ENCODE data around the gene IPO13. TPM values are rescaled to one million over a fixed set of nuclear protein-coding genes. Genes with fewer than 3 reads are reported as not detected.
A peak's percentile ranks its signal among the peaks of the same experiment; 100 is the strongest.

Gene IPO13
- 10 to 100 TPM; 36.9 to 43.5 (median 41.8) TPM for polyA plus RNA-seq (ENCODE audit: insufficient read length in 3 of 3)
- long read RNA-seq, donor 1, partial matches to known transcripts, result 7 of 8 reads
- long read RNA-seq, donor 1, other reads (novel, unspliced or antisense), result 0 of 8 reads
- long read RNA-seq, donor 2, partial matches to known transcripts, result 8 of 10 reads
- long read RNA-seq, donor 2, other reads (novel, unspliced or antisense), result 0 of 10 reads
- long read RNA-seq, donor 3, partial matches to known transcripts, result 0 of 4 reads
- long read RNA-seq, donor 3, other reads (novel, unspliced or antisense), result 0 of 4 reads
- long read RNA-seq, donor 4, partial matches to known transcripts, result 0 of 4 reads
- long read RNA-seq, donor 4, other reads (novel, unspliced or antisense), result 0 of 4 reads
- long read RNA-seq, donor 5, result 0 reads
- long read RNA-seq, donor 6, partial matches to known transcripts, result 7 of 10 reads
- long read RNA-seq, donor 6, other reads (novel, unspliced or antisense), result 0 of 10 reads
- long read RNA-seq, donor 7, partial matches to known transcripts, result 5 of 10 reads
- long read RNA-seq, donor 7, other reads (novel, unspliced or antisense), result 0 of 10 reads
- long read RNA-seq, donor 8, transcript IPO13-204 (2 exons, 415 nt), result major isoform, 5 of 37 reads
- long read RNA-seq, donor 8, transcript IPO13-202 (20 exons, 3,894 nt), result major isoform, 5 of 37 reads
- long read RNA-seq, donor 8, partial matches to known transcripts, result 27 of 37 reads
- long read RNA-seq, donor 8, other reads (novel, unspliced or antisense), result 0 of 37 reads
- long read RNA-seq, donor 9, partial matches to known transcripts, result 5 of 11 reads
- long read RNA-seq, donor 9, other reads (novel, unspliced or antisense), result 0 of 11 reads
- long read RNA-seq, donor 10, transcript IPO13-202 (20 exons, 3,894 nt), result major isoform, 5 of 11 reads
- long read RNA-seq, donor 10, partial matches to known transcripts, result 6 of 11 reads
- long read RNA-seq, donor 10, other reads (novel, unspliced or antisense), result 0 of 11 reads
- long read RNA-seq, donor 11, partial matches to known transcripts, result 0 of 3 reads
- long read RNA-seq, donor 11, other reads (novel, unspliced or antisense), result 0 of 3 reads
- long read RNA-seq, donor 12, partial matches to known transcripts, result 0 of 1 reads
- long read RNA-seq, donor 12, other reads (novel, unspliced or antisense), result 0 of 1 reads
- long read RNA-seq, donor 13, partial matches to known transcripts, result 15 of 24 reads
- long read RNA-seq, donor 13, other reads (novel, unspliced or antisense), result 0 of 24 reads
- long read RNA-seq, donor 14, partial matches to known transcripts, result 0 of 2 reads
- long read RNA-seq, donor 14, other reads (novel, unspliced or antisense), result 0 of 2 reads
- long read RNA-seq, donor 15, partial matches to known transcripts, result 0 of 2 reads
- long read RNA-seq, donor 15, other reads (novel, unspliced or antisense), result 0 of 2 reads
- long read RNA-seq, donor 16, partial matches to known transcripts, result 19 of 24 reads
- long read RNA-seq, donor 16, other reads (novel, unspliced or antisense), result 0 of 24 reads

- DNase-seq (ENCODE audit: extremely low read depth in 1 of 11, low read depth in 9 of 11, low spot score in 4 of 11), result peak; percentile 87 to 94 (median 93)
These were observed at the start of gene IPO13 for GRCh38 chr1:43946236-43947060. TSS of gene IPO13 (plus strand) at chr1:43946950. CDS start at chr1:43947601, 651 bp downstream.

- no peak for DNase-seq (ENCODE audit: extremely low read depth in 1 of 11, low read depth in 9 of 11, low spot score in 4 of 11)
These were observed 47.8 kb upstream of the IPO13 start for GRCh38 chr1:43898981-43899380.

- no peak for DNase-seq (ENCODE audit: extremely low read depth in 1 of 11, low read depth in 9 of 11, low spot score in 4 of 11)
These were observed 46.4 kb upstream of the IPO13 start for GRCh38 chr1:43900386-43900785.

- DNase-seq (ENCODE audit: extremely low read depth in 1 of 11, low read depth in 9 of 11, low spot score in 4 of 11), result no peak
These were observed 45.4 kb upstream of the IPO13 start for GRCh38 chr1:43901196-43901961.

GRCh38 chr1:43902058-43902831 lies 44.5 kb upstream of the IPO13 start:
- DNase-seq (ENCODE audit: extremely low read depth in 1 of 11, low read depth in 9 of 11, low spot score in 4 of 11), result no peak

- no peak for DNase-seq (ENCODE audit: extremely low read depth in 1 of 11, low read depth in 9 of 11, low spot score in 4 of 11)
These were observed 41.8 kb upstream of the IPO13 start for GRCh38 chr1:43904660-43905551.

- DNase-seq (ENCODE audit: extremely low read depth in 1 of 11, low read depth in 9 of 11, low spot score in 4 of 11), result no peak
These were observed 38.5 kb upstream of the IPO13 start for GRCh38 chr1:43908226-43908625.

- no peak for DNase-seq (ENCODE audit: extremely low read depth in 1 of 11, low read depth in 9 of 11, low spot score in 4 of 11)
These were observed 37.9 kb upstream of the IPO13 start for GRCh38 chr1:43908858-43909257.

GRCh38 chr1:43910343-43910742 lies 36.4 kb upstream of the IPO13 start:
- no peak for DNase-seq (ENCODE audit: extremely low read depth in 1 of 11, low read depth in 9 of 11, low spot score in 4 of 11)

- DNase-seq (ENCODE audit: extremely low read depth in 1 of 11, low read depth in 9 of 11, low spot score in 4 of 11), result no peak
These were observed 34.1 kb upstream of the IPO13 start for GRCh38 chr1:43912607-43913006.

- DNase-seq (ENCODE audit: extremely low read depth in 1 of 11, low read depth in 9 of 11, low spot score in 4 of 11), result no peak
These were observed 33.7 kb upstream of the IPO13 start for GRCh38 chr1:43913051-43913501.

- no peak for DNase-seq (ENCODE audit: extremely low read depth in 1 of 11, low read depth in 9 of 11, low spot score in 4 of 11)
These were observed 32.9 kb upstream of the IPO13 start for GRCh38 chr1:43913666-43914360.

- DNase-seq (ENCODE audit: extremely low read depth in 1 of 11, low read depth in 9 of 11, low spot score in 4 of 11), result no peak
These were observed 31.9 kb upstream of the IPO13 start for GRCh38 chr1:43914576-43915525.

- DNase-seq (ENCODE audit: extremely low read depth in 1 of 11, low read depth in 9 of 11, low spot score in 4 of 11), result no peak
These were observed 26.8 kb upstream of the IPO13 start for GRCh38 chr1:43919906-43920305.
